Measurements from ENCODE around the gene STAB2. TPM values are rescaled to one million over a fixed set of nuclear protein-coding genes. Genes with fewer than 3 reads are reported as not detected.

STAB2 gene
- total and polyA plus RNA-seq, 2 of the 8 experiments (the other 6 are each of a cell fraction or from before 2014, with no cell fraction given), result not detected

- Histone ChIP-seq H3K27me3 (replicated peaks in 1 of 4; ENCODE audit: control insufficient read depth in 3 of 4, extremely low read depth in 1 of 4, insufficient read depth in 3 of 4, low read length in 3 of 4) (no peaks in the 10 kb centered on the region), H3K9me3 (ENCODE audit: insufficient read depth in 2 of 2, low read depth in 1 of 2, low read length in 1 of 2) (no peaks in the 10 kb centered on the region), H3K4me2 (ENCODE audit: insufficient read depth in 1 of 2, low read depth in 2 of 2, low read length in 2 of 2) (no peak overlapping the region), H2BK20ac (ENCODE audit: low read length) (no peak overlapping the region), H2BK120ac (replicated peaks; ENCODE audit: low read depth, low read length) (no peak overlapping the region), H4K8ac (ENCODE audit: extremely low read depth, insufficient read depth, low read length) (no peak overlapping the region), H3K14ac (ENCODE audit: insufficient read length) (no peak overlapping the region), H3K23ac (ENCODE audit: insufficient read length) (no peak overlapping the region), H2AK5ac (ENCODE audit: low read depth, low read length) (no peak overlapping the region), H3K56ac (replicated peaks; ENCODE audit: insufficient read length, low read depth, low read length) (no peak overlapping the region), H3K36me3 (ENCODE audit: control insufficient read depth in 2 of 4, insufficient read depth in 4 of 4, low read length in 3 of 4) (no peaks in the 10 kb centered on the region), H2BK12ac (ENCODE audit: low read depth, low read length) (no peak overlapping the region), H2BK15ac (ENCODE audit: low read length) (no peak overlapping the region), H3K18ac (ENCODE audit: extremely low read depth, low read length) (no peak overlapping the region), H3K27ac (ENCODE audit: low read depth, low read length) (no peak overlapping the region), H3K23me2 (ENCODE audit: low read depth, low read length) (no peaks in the 10 kb centered on the region), H3K79me1 (ENCODE audit: low read depth, low read length) (no peaks in the 10 kb centered on the region), H4K5ac (ENCODE audit: insufficient read length, low read depth, low read length) (no peak overlapping the region), H3K4me1 (replicated peaks in 1 of 4; ENCODE audit: control insufficient read depth in 3 of 4, insufficient read depth in 4 of 4, low read length in 3 of 4) (no peaks in the 10 kb centered on the region), H3K4me3 (ENCODE audit: extremely low read depth in 1 of 4, insufficient read depth in 2 of 4, low read depth in 3 of 4, low read length in 4 of 4) (no peak overlapping the region), H2BK5ac (ENCODE audit: low read depth, low read length) (no peak overlapping the region), H3K9ac (replicated peaks in 1 of 4; ENCODE audit: extremely low read depth in 1 of 4, low read depth in 3 of 4, low read length in 3 of 4) (no peak overlapping the region), H3K4ac (replicated peaks; ENCODE audit: insufficient read length, low read depth, low read length) (no peak overlapping the region), H4K20me1 (replicated peaks in 1 of 2; ENCODE audit: control insufficient read depth in 1 of 2, insufficient read depth in 2 of 2, low read length in 2 of 2) (no peaks in the 10 kb centered on the region), H2AFZ (ENCODE audit: low read length) (no peak overlapping the region), H3K79me2 (ENCODE audit: control insufficient read depth in 1 of 2, insufficient read depth in 2 of 2, low read length in 2 of 2) (no peaks in the 10 kb centered on the region), H4K91ac (replicated peaks; ENCODE audit: insufficient read length, low read length) (no peak overlapping the region)
- TF ChIP-seq SIRT6 (IDR thresholded peaks at IDR 0.05; ENCODE audit: low read length) (no peak), FOSL1 (IDR thresholded peaks at IDR 0.05; ENCODE audit: insufficient read depth, low read depth, low read length) (no peak), CBX8 (IDR thresholded peaks at IDR 0.05; ENCODE audit: borderline replicate concordance, low read depth, low read length) (no peak), SRF (IDR thresholded peaks at IDR 0.05; ENCODE audit: low read depth, low read length) (no peak), HDAC6 (IDR thresholded peaks at IDR 0.05; ENCODE audit: low read depth, low read length) (no peak), BRCA1 (IDR thresholded peaks at IDR 0.05; ENCODE audit: low read depth, low read length) (no peak), POLR2AphosphoS5 (IDR thresholded peaks at IDR 0.05; ENCODE audit: low read depth, low read length) (no peak), GABPA (IDR thresholded peaks at IDR 0.05; ENCODE audit: borderline replicate concordance, insufficient read depth, low read length) (no peak), JUN (IDR thresholded peaks at IDR 0.05; ENCODE audit: low read depth, low read length) (no peak), E2F6 (IDR thresholded peaks at IDR 0.05) (no peak), CBX5 (IDR thresholded peaks at IDR 0.05; ENCODE audit: low read depth, low read length) (no peak), MAFK (IDR thresholded peaks at IDR 0.05; ENCODE audit: low read depth, low read length) (no peak), TBP (IDR thresholded peaks at IDR 0.05; ENCODE audit: low read depth, low read length) (no peak), TAF7 (optimal IDR thresholded peaks at IDR 0.05; ENCODE audit: borderline replicate concordance, low read depth, low read length) (no peak), ATF3 (IDR thresholded peaks at IDR 0.05; ENCODE audit: insufficient read depth, low read depth, low read length) (no peak)
- ChIA-PET POLR2A (ENCODE audit: partially characterized antibody) (no interaction called here), CTCF (ENCODE audit: partially characterized antibody) (interaction anchor here (1.3 kb wide), 1 partner anchor 22 kb away, joined by 3 read pairs; no protein-coding TSS in a partner anchor)
- DNase-seq (ENCODE audit: low read depth in 1 of 2, low spot score in 2 of 2), result no peak
- no peak for FAIRE-seq
- WGBS, 2 experiments (ENCODE audit: extremely low coverage in 1 of 2, insufficient coverage in 1 of 2, insufficient read length in 1 of 2, insufficient replicate concordance in 2 of 2, low coverage in 1 of 2, low lambda C conversion rate in 2 of 2, missing lambda C conversion rate in 1 of 2), result 84% methylated on average over 4 of the region's 4 CpGs; no CpG with 5 or more reads in 1 of the 2 experiments
Measured at GRCh38 chr12:103596981-103597380, 9.9 kb downstream of the STAB2 start.
